H9 (cell line): ENCODE measurements around the gene RNASEL. TPM values are rescaled to one million over a fixed set of nuclear protein-coding genes. Genes with fewer than 3 reads are reported as not detected.

ENCODE experiments used
- DNase-seq: peaks from one replicate; pipeline ENCODE4 v3.0.0-alpha.2; 2017
- H2AFZ ChIP-seq: one replicate; pipeline ENCODE4 v1.6.1; 2013; ENCODE audit warnings: mild to moderate bottlenecking, low read length, control low read depth, moderate library complexity
- H2AK5ac ChIP-seq: 2 replicates; pipeline ENCODE4 v1.6.1; 2013; ENCODE audit warnings: low read length, control low read depth, mixed read lengths; ENCODE audit not compliant: insufficient read length
- H2BK120ac ChIP-seq: one replicate; pipeline ENCODE4 v1.6.1; 2013; ENCODE audit warnings: low read depth, mild to moderate bottlenecking, low read length, control low read depth, inconsistent platforms; ENCODE audit not compliant: poor library complexity, severe bottlenecking
- H2BK12ac ChIP-seq: 2 replicates; pipeline ENCODE4 v1.6.1; 2013; ENCODE audit warnings: low read length, control low read depth, mixed read lengths, low read depth; ENCODE audit not compliant: insufficient read length
- H2BK15ac ChIP-seq: 2 replicates; pipeline ENCODE4 v1.6.1; 2013; ENCODE audit warnings: low read depth, low read length, control low read depth
- H2BK20ac ChIP-seq: one replicate; pipeline ENCODE4 v1.6.1; 2013; ENCODE audit warnings: low read depth, mild to moderate bottlenecking, low read length, control low read depth, inconsistent platforms; ENCODE audit not compliant: poor library complexity, severe bottlenecking
- H2BK5ac ChIP-seq: 2 replicates; pipeline ENCODE4 v1.6.1; 2013; ENCODE audit warnings: low read length, control low read depth, mixed read lengths; ENCODE audit not compliant: insufficient read length
- H3K14ac ChIP-seq: 2 replicates; pipeline ENCODE4 v1.6.1; 2013; ENCODE audit warnings: low read length, control low read depth; ENCODE audit not compliant: insufficient read depth
- H3K18ac ChIP-seq: 2 replicates; pipeline ENCODE4 v1.6.1; 2013; ENCODE audit warnings: low read depth, mild to moderate bottlenecking, mixed read lengths, low read length, control low read depth; ENCODE audit not compliant: insufficient read length
- H3K23ac ChIP-seq: 2 replicates; pipeline ENCODE4 v1.6.1; 2013; ENCODE audit warnings: low read length, control low read depth, mixed read lengths, low read depth; ENCODE audit not compliant: insufficient read length
- H3K23me2 ChIP-seq: 2 replicates; pipeline ENCODE4 v1.6.1; 2013; ENCODE audit warnings: low read depth, mild to moderate bottlenecking, mixed read lengths, low read length, control low read depth; ENCODE audit not compliant: insufficient read length, poor library complexity, severe bottlenecking
- H3K27ac ChIP-seq: 2 replicates; pipeline ENCODE4 v1.5.1; 2013; ENCODE audit warnings: low read length, control low read depth, mixed read lengths, low read depth; ENCODE audit not compliant: insufficient read length
- H3K27me3 ChIP-seq: 2 replicates; pipeline ENCODE4 v1.6.1; 2013; ENCODE audit warnings: low read length, control low read depth, inconsistent platforms; ENCODE audit not compliant: insufficient read depth
- H3K4ac ChIP-seq: 2 replicates; pipeline ENCODE4 v1.6.1; 2013; ENCODE audit warnings: low read depth, mild to moderate bottlenecking, control low read depth, inconsistent platforms, low read length, moderate library complexity
- H3K4me1 ChIP-seq: 2 replicates; pipeline ENCODE4 v1.6.1; 2013; ENCODE audit warnings: low read length, control low read depth, inconsistent platforms; ENCODE audit not compliant: insufficient read depth
- H3K4me2 ChIP-seq: 2 replicates; pipeline ENCODE4 v1.6.1; 2013; ENCODE audit warnings: low read length, control low read depth, mixed read lengths; ENCODE audit not compliant: insufficient read length, insufficient read depth
- H3K56ac ChIP-seq: 2 replicates; pipeline ENCODE4 v1.6.1; 2013; ENCODE audit warnings: low read depth, mild to moderate bottlenecking, mixed read lengths, low read length, control low read depth; ENCODE audit not compliant: insufficient read length
- H3K79me1 ChIP-seq: 2 replicates; pipeline ENCODE4 v1.6.1; 2013; ENCODE audit warnings: low read depth, mild to moderate bottlenecking, moderate library complexity, low read length, control low read depth, inconsistent platforms; ENCODE audit not compliant: insufficient read depth, poor library complexity, severe bottlenecking
- H3K79me2 ChIP-seq: 2 replicates; pipeline ENCODE4 v1.6.1; 2013; ENCODE audit warnings: low read length, control low read depth, inconsistent platforms; ENCODE audit not compliant: insufficient read depth
- H3K9ac ChIP-seq: 2 replicates; pipeline ENCODE4 v1.6.1; 2013; ENCODE audit warnings: low read length, control low read depth, mixed read lengths; ENCODE audit not compliant: insufficient read length; ENCODE audit errors: extremely low read depth
- H3K9me3 ChIP-seq: one replicate; pipeline ENCODE4 v1.6.1; 2013; ENCODE audit warnings: low read depth, low read length, inconsistent platforms; ENCODE audit not compliant: control insufficient read depth
- H3T11ph ChIP-seq: one replicate; pipeline ENCODE4 v1.6.1; 2013; ENCODE audit warnings: mild to moderate bottlenecking, low read length, control low read depth, inconsistent platforms
- H4K20me1 ChIP-seq: one replicate; pipeline ENCODE4 v1.6.1; 2013; ENCODE audit not compliant: control insufficient read depth, insufficient read length, insufficient read depth
- H4K5ac ChIP-seq: 2 replicates; pipeline ENCODE4 v1.6.1; 2013; ENCODE audit warnings: low read depth, mild to moderate bottlenecking, mixed read lengths, low read length, control low read depth; ENCODE audit not compliant: insufficient read length
- H4K8ac ChIP-seq: replicated peaks from 2 replicates; pipeline ENCODE4 v1.6.1; 2013; ENCODE audit warnings: low read length, control low read depth, mixed read lengths, low read depth; ENCODE audit not compliant: insufficient read length
- H4K91ac ChIP-seq: 2 replicates; pipeline ENCODE4 v1.6.1; 2013; ENCODE audit warnings: low read depth, mild to moderate bottlenecking, moderate library complexity, mixed read lengths, low read length, control low read depth; ENCODE audit not compliant: insufficient read length
- H3K27ac Mint-ChIP-seq, 3 experiments: 2 replicates in 2 of 3; 3 replicates in 1 of 3; pipeline ENCODE4 v1.8.0; 2020 to 2021; ENCODE audit warnings: mixed read lengths in 3 of 3, mild to moderate bottlenecking in 1 of 3, moderate library complexity in 1 of 3
- H3K27me3 Mint-ChIP-seq: 2 replicates; pipeline ENCODE4 v1.8.0; 2021; ENCODE audit warnings: low read depth, mild to moderate bottlenecking, moderate library complexity, mixed read lengths
- H3K36me3 Mint-ChIP-seq, 3 experiments: 2 replicates in 2 of 3; 3 replicates in 1 of 3; pipeline ENCODE4 v1.8.0; 2020 to 2021; ENCODE audit warnings: low read depth in 3 of 3, mixed read lengths in 3 of 3; ENCODE audit not compliant: insufficient read depth in 1 of 3
- H3K4me1 Mint-ChIP-seq, 2 experiments: 2 replicates each; pipeline ENCODE4 v1.8.0; 2020; ENCODE audit warnings: mixed read lengths in 2 of 2
- H3K4me3 Mint-ChIP-seq, 2 experiments: 2 replicates in 1 of 2; 3 replicates in 1 of 2; pipeline ENCODE4 v1.8.0; 2020 to 2021; ENCODE audit warnings: mild to moderate bottlenecking in 2 of 2, mixed read lengths in 2 of 2, moderate library complexity in 1 of 2
- H3K9me3 Mint-ChIP-seq, 2 experiments: 2 replicates in 1 of 2; 3 replicates in 1 of 2; pipeline ENCODE4 v1.8.0; 2020; ENCODE audit warnings: mild to moderate bottlenecking in 2 of 2, mixed read lengths in 2 of 2, moderate library complexity in 1 of 2
- CTCF ChIP-seq: fragments of 200-600 bp; sonication (generic); conservative IDR thresholded peaks from 3 replicates; pipeline ENCODE4 v1.8.0; 2021; ENCODE audit warnings: antibody characterized with exemption, mild to moderate bottlenecking
- WGBS: extraction: QIAGEN DNeasy Blood & Tissue Kit; methylation state at CpG from one replicate; pipeline ENCODE4 v1.1.7; 2013; ENCODE audit warnings: missing lambda C conversion rate, low lambda C conversion rate, mixed read lengths; ENCODE audit not compliant: insufficient read length; ENCODE audit errors: extremely low coverage; 5-methylcytosine and 5-hydroxymethylcytosine counted together
- total RNA-seq: library from RNA; stranded (reverse); gene quantifications from 2 replicates; pipeline ENCODE4 v1.2.1, GENCODE V29; 2021

The RNASEL gene
- total RNA-seq, 1 experiment from 2014 or later = 0.63 TPM

DNA sequence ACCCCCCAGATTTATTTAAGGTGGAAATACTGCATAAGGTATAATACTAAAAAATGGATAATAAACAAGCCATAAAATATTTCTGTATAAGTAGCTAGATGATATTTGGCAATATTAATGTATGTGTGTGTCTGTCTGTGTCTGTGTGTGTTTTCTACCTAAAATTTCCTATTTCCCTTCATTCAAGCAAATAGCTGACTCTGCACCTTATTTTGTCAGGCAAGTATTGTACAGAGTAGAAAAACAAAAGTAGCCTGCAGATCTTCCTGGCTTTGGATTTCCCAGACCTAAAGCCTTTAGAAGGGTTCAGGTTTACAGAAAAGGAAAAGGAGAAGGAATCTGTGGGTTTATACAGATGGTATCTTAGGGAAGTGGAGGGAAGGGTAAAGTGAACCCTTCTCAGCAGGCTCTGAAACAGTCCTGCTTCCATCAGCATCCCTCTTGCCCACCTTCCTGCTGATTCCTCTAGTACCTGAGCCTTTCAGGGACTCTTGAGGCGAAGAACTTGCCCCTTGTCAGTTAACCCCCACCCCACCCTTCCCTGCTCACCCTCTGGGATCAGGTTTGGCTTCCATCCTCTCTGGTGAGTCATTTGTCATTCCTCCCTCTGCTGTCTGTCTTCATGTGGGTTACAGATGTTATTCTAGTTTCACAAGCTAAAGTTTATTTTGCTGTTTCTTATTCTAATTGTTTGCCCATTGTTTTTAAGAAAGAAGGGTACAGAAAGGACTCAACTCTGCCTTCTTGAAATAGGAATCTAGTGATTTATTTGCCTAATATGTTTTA, 36.9 kb upstream of the RNASEL start:
- Histone ChIP-seq H3K14ac (no peak overlapping the region), H3K4ac (no peak overlapping the region), H3K9ac (no peak overlapping the region), H2BK120ac (no peak overlapping the region), H4K91ac (no peak overlapping the region), H3K23me2 (no peaks in the 10 kb centered on the region), H2BK15ac (no peak overlapping the region), H3K56ac (no peak overlapping the region), H2BK12ac (no peak overlapping the region), H3K18ac (no peak overlapping the region), H4K5ac (no peak overlapping the region), H2AK5ac (no peak overlapping the region), H3K4me1 (peaks cover 3% of the 10 kb centered on the region), H4K8ac (no peak overlapping the region), H3T11ph (no peak overlapping the region), H3K79me2 (no peaks in the 10 kb centered on the region), H3K4me2 (no peak overlapping the region), H2BK20ac (no peak overlapping the region), H3K79me1 (no peaks in the 10 kb centered on the region), H3K9me3 (no peaks in the 10 kb centered on the region), H2AFZ (no peak overlapping the region), H3K23ac (no peak overlapping the region), H4K20me1 (no peaks in the 10 kb centered on the region), H3K27me3 (no peaks in the 10 kb centered on the region), H3K27ac (no peak overlapping the region), H2BK5ac (no peak overlapping the region)
- Mint-ChIP-seq H3K4me1 (peaks cover 32 to 33% of the 10 kb centered on the region in 2 experiments), H3K36me3 (peaks cover 0 to 4% (median 0%) of the 10 kb centered on the region in 3 experiments; a peak in 2 of 7 replicates), H3K4me3 (no peak overlapping the region), H3K9me3 (peaks cover 2 to 4% of the 10 kb centered on the region in 2 experiments; a peak in 3 of 5 replicates), H3K27me3 (no peaks in the 10 kb centered on the region; the same call in none of the 2 replicates), H3K27ac (no peak overlapping the region)
- no peak for DNase-seq
- no peak for TF ChIP-seq CTCF
- WGBS = no CpG with 5 or more reads among the region's 1 CpG
